ENCODE data around the gene NOSIP.

DNA sequence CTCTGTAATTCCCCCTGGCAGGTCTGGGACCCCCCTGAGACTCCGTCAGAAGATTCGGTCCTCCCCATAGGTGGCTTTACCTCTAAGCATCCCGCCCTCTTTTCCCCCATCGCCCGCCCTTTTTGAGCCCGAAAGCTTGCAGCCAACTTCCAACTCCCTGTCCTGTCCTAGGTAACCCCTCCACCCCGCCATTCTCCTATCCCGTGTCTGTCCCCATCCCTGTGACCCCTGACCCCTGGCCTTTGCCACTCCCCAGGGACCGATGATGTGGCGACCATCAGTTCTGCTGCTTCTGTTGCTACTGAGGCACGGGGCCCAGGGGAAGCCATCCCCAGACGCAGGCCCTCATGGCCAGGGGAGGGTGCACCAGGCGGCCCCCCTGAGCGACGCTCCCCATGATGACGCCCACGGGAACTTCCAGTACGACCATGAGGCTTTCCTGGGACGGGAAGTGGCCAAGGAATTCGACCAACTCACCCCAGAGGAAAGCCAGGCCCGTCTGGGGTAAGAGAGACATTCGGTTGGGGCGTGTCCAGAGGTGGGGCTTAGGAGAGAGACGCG is 52.1 kb downstream of the NOSIP start:
- TF ChIP-seq, protein P1, sequence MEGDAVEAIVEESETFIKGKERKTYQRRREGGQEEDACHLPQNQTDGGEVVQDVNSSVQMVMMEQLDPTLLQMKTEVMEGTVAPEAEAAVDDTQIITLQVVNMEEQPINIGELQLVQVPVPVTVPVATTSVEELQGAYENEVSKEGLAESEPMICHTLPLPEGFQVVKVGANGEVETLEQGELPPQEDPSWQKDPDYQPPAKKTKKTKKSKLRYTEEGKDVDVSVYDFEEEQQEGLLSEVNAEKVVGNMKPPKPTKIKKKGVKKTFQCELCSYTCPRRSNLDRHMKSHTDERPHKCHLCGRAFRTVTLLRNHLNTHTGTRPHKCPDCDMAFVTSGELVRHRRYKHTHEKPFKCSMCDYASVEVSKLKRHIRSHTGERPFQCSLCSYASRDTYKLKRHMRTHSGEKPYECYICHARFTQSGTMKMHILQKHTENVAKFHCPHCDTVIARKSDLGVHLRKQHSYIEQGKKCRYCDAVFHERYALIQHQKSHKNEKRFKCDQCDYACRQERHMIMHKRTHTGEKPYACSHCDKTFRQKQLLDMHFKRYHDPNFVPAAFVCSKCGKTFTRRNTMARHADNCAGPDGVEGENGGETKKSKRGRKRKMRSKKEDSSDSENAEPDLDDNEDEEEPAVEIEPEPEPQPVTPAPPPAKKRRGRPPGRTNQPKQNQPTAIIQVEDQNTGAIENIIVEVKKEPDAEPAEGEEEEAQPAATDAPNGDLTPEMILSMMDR (IDR thresholded peaks at IDR 0.05): no peak
- no peak for TF ChIP-seq POLR2A (IDR thresholded peaks at IDR 0.05)
